Measurements from ENCODE around the gene TBC1D5.
"Not testable (repeated sequence)": the region's sequence is repeated elsewhere in the genome, so short reads cannot be mapped to it uniquely, and the experiment has no call there.

TBC1D5 gene

DNA sequence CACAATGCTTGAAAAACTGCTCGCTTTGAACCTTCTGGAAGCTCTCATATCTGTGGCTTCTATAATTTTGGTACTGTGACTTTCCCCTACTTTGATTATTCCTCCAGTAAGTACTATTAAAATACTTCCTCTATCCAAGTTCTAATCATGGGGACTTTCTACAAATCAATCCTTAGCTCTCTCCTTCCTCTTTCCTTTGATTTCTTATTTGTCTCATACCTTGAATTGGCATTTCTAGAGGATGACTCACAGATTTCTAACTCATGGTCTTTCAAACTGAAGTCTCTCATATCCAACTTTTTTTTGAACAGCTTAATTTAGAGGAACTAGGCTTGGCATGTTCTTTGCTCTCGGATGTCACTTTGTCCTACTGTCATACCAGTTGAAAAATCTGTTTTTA is 241.8 kb downstream of the TBC1D5 start:
- Mint-ChIP-seq H3K27ac (no peak overlapping the region), H3K4me3 (no peak overlapping the region), H3K4me1 (peaks cover 11% of the 10 kb centered on the region), H3K9me3 (no peaks in the 10 kb centered on the region), H3K36me3 (peaks cover 17% of the 10 kb centered on the region), H3K27me3 (no peaks in the 10 kb centered on the region)
- no peak for ATAC-seq

DNA sequence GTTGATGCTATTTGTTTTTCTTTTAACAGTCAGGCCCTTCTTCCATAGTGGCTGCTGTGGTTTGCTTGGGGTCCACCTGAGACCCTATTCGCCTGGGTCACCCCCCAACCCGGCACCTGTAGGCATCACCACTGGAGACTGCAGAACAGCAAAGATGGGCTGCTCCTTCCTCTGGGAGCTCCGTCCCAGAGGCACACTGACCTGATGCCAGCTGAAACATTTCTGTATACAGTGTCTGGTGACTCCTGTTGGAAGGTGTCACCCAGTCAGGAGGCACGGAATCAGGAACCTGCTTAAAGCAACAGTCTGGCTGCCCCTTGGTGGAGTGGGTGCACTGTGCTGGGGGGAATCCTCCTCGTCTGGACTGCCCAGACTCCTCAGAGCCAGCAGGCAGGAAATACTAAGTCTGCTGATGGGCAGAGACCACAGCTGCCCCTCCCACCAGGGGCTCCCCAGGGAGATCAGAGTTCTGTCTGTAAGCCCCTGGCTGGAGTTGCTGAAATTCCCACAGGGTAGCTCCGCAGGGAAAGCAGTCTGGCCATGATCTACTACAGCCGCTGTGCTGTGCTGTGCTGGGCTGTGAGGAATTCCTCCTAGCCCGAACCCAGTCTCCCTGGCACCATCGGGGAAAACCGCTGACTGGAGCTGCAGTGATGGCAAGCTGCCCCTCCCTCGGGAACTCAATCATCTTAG is 248.2 kb downstream of the TBC1D5 start:
- H3K36me3 Mint-ChIP-seq: peaks cover 62% of the 10 kb centered on the region
- ATAC-seq: no peak
- H3K9me3 Mint-ChIP-seq: peaks cover 7% of the 10 kb centered on the region

DNA sequence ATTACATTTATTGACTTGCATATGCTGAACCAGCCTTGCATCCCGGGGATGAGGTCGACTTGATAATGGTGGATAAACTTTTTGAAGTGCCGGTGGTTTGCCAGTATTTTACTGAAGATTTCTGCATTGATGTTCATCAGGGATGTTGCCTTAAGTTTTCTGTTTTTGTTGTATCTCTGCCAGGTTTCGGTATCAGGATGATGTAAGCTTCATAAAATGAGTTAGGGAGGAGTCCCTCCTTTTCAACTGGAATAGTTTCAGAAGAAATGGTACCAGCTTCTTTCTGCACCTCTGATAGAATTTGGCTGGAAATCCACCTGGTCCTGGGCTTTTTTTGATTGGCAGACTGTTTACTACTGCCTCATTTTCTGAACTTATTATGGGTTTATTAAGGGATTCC is 250.8 kb downstream of the TBC1D5 start:
- no peak overlapping the region for H3K27ac Mint-ChIP-seq
- peaks cover 6% of the 10 kb centered on the region for H3K4me1 Mint-ChIP-seq
- peaks cover 8% of the 10 kb centered on the region for H3K9me3 Mint-ChIP-seq
- H3K4me3 Mint-ChIP-seq: no peak overlapping the region
- no peaks in the 10 kb centered on the region for H3K27me3 Mint-ChIP-seq
- no peak for ATAC-seq
- peaks cover 69% of the 10 kb centered on the region for H3K36me3 Mint-ChIP-seq

More for the DNA sequence above, 248.2 kb downstream of the TBC1D5 start:
- H3K4me1 Mint-ChIP-seq: peaks cover 11% of the 10 kb centered on the region
- H3K4me3 Mint-ChIP-seq: no peak overlapping the region
- no peaks in the 10 kb centered on the region for H3K27me3 Mint-ChIP-seq
- H3K27ac Mint-ChIP-seq: no peak overlapping the region

DNA sequence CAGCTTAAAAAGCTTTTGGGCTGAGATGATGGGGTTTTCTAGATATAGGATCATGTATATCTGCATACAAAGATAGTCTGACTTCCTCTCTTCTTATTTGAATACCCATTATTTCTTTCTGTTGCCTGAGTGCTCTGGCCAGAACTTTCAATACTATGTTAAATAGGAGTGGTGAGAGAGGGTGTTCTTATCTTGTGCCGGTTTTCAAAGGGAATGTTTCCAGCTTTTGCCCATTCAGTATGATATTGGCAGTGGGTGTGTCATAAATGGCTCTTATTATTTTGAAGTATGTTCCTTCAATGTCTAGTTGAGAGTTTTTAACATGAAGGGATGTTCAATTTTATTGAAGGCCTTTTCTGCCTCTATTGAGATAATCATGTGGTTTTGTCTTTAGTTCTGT is 251.2 kb downstream of the TBC1D5 start:
- not testable (repeated sequence) for H3K4me3 Mint-ChIP-seq, H3K27me3 Mint-ChIP-seq, ATAC-seq, H3K27ac Mint-ChIP-seq, H3K9me3 Mint-ChIP-seq, H3K4me1 Mint-ChIP-seq
- H3K36me3 Mint-ChIP-seq: peaks cover 66% of the 10 kb centered on the region

DNA sequence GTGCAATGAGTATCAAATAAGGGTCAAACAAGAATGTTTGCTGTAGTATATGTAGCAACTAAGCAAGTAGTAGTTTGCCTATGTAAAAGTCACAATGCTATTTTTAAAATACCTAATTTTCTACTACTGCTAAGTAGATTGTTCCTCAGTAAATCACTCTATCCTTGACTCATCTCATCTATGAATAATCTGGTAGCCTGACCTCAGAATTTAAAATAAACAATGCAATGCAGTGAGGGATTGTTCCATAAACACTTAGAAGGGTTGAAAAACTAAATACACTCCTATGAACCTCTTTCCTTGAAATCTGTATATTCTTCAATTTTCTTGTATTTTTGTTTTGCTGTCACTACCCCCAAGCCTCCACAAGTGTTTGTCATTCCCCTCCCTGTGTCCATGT is 253.3 kb downstream of the TBC1D5 start:
- H3K36me3 Mint-ChIP-seq: peaks cover 59% of the 10 kb centered on the region
- peaks cover 8% of the 10 kb centered on the region for H3K9me3 Mint-ChIP-seq
- H3K4me1 Mint-ChIP-seq: no peaks in the 10 kb centered on the region
- H3K27me3 Mint-ChIP-seq: no peaks in the 10 kb centered on the region
- no peak overlapping the region for H3K27ac Mint-ChIP-seq
- ATAC-seq: no peak
- H3K4me3 Mint-ChIP-seq: no peak overlapping the region

DNA sequence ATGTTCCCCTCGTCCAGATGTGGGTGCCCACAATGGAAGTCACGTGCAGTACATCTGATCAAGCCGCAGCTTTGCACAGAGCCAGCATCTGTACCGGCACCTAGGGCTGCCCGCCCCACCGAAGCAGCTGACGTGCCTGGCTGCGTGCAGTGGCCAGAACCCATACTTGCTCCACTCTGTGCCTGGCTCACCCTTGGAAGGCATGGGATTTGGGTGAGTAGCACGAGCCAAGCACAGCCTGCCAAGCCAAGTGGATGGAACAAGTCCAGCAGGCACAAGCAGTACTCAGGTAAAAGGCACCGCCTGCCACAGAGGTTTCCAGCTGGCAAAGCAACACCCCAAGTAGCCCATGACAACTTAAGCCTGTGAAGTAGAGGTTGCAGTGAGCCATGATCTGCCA is 261.3 kb downstream of the TBC1D5 start:
- H3K27ac Mint-ChIP-seq: no peak overlapping the region
- H3K4me3 Mint-ChIP-seq: no peak overlapping the region
- H3K9me3 Mint-ChIP-seq: no peaks in the 10 kb centered on the region
- ATAC-seq: no peak
- H3K27me3 Mint-ChIP-seq: no peaks in the 10 kb centered on the region
- H3K36me3 Mint-ChIP-seq: peaks cover 21% of the 10 kb centered on the region
- no peaks in the 10 kb centered on the region for H3K4me1 Mint-ChIP-seq

DNA sequence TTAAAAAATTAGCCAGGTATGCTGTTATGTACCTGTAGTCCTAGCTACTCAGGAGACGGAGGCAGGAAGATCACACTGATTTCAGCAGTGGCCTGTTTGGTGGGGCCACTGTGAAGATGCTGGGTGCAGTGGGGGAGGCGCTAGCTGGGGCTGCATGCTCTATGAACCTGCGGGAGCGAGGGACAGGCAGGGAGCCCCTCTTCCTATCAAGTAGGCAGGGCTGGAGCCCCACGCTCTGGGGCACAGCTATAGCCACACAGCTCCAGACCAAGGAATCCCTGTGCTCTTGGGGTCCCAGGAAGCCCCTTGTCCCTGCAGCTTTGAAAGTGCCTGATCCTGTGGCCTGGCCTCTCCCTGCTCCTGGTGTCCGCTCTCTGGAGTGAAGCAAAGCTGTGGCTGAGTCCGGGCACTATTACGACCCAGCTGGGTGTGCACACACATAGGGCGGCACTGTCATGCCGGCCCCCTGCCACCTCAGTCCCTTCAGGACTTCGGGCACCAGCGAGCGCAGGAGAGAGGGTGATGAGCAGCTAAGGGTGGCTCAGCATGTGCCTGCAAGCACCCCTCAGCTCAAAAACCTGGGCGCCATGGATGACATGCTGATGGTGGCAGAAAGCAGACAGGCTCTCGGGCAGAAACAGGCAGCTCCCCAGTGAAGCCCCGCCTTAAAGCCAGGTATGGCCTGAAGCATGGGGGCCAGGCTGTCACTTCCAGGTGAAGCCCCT is 262.6 kb downstream of the TBC1D5 start:
- Mint-ChIP-seq H3K4me3 (no peak overlapping the region), H3K9me3 (no peaks in the 10 kb centered on the region), H3K4me1 (no peaks in the 10 kb centered on the region), H3K27ac (no peak overlapping the region), H3K27me3 (no peaks in the 10 kb centered on the region), H3K36me3 (peaks cover 29% of the 10 kb centered on the region)
- ATAC-seq: no peak

DNA sequence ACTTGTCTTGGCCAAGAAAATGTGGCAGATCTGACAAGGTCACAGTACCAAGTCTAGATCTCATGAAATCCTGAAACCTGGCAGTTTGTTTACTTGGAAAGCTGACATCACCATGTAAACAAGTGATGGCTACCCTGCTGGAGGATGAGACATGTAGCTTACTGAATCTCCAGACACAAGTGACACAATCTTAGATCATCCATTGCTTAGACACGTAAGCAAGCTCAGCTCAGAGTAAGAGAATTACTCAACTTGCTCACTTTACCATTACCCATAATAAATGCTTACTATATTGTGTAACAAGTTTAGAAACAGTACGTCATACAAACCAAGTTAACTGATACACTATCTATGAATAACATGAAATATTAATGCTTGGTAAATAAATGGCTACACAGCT is 263.8 kb downstream of the TBC1D5 start:
- ATAC-seq: no peak
- no peaks in the 10 kb centered on the region for H3K9me3 Mint-ChIP-seq

DNA sequence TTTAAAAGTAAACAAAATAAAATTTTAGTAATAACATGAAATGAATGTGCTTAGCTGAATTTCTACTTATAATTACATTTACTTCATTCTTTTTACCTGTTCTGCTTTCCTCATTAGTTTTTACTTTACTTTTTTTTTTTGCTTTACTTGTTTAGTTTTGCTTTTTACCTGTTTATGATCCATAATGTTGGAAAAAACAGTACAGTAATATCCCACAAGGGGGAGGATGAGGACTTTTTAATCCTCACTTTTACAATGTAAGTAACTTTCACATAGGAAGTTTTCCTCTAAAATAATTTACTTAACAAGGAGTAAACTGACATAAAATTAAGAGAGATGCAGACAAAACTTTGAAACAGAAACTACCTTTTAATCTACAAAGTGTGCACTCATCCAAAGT is 268.7 kb downstream of the TBC1D5 start:
- Mint-ChIP-seq H3K27me3 (no peaks in the 10 kb centered on the region), H3K9me3 (no peaks in the 10 kb centered on the region), H3K4me1 (no peaks in the 10 kb centered on the region), H3K27ac (no peak overlapping the region), H3K36me3 (peaks cover 25% of the 10 kb centered on the region), H3K4me3 (no peak overlapping the region)
- ATAC-seq: no peak

More for the DNA sequence above, 263.8 kb downstream of the TBC1D5 start:
- Mint-ChIP-seq H3K4me1 (no peaks in the 10 kb centered on the region), H3K27me3 (no peaks in the 10 kb centered on the region), H3K27ac (no peak overlapping the region), H3K4me3 (no peak overlapping the region), H3K36me3 (peaks cover 29% of the 10 kb centered on the region)

DNA sequence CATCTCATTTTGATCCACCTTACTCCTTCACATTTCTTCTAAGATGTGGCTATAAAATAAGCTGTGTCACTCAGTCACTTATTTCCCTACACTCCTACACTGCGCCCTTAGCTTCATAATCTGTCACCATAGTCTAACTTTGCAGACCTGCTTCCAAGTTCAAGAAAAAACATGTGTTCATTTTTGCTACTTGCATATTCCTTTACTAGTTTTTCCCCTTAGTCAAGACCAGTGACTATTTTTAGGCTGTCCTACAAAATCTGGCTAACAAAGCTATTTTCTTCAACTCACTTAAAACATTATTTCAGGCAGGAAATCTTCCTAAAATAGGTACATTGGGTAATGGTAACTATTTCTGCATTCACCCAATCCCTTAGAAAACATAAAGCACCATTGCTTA is 272.5 kb downstream of the TBC1D5 start:
- Mint-ChIP-seq H3K4me3 (no peak overlapping the region), H3K36me3 (peaks cover 23% of the 10 kb centered on the region), H3K4me1 (no peaks in the 10 kb centered on the region), H3K27ac (no peak overlapping the region), H3K27me3 (no peaks in the 10 kb centered on the region), H3K9me3 (no peaks in the 10 kb centered on the region)
- no peak for ATAC-seq

DNA sequence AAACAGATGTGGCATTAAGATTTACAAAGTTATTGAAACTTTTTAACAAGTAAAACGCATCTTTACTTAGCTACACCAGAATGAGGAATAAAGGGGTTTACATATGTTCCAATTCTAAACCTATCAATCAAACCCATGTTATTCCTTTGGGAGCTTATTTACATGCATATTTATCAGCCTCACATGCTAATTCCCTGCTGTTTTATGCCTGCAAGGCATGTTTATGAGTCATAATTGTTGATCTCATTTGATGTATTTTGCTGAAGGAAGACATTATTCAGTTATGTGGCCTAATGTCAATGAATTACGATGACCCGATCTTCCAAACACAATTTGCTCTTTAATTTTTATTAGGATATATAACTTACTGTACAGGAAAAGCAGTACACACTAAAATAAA is 272.9 kb downstream of the TBC1D5 start:
- peaks cover 27% of the 10 kb centered on the region for H3K36me3 Mint-ChIP-seq
- H3K4me3 Mint-ChIP-seq: no peak overlapping the region
- no peaks in the 10 kb centered on the region for H3K4me1 Mint-ChIP-seq
- no peaks in the 10 kb centered on the region for H3K9me3 Mint-ChIP-seq
- H3K27me3 Mint-ChIP-seq: no peaks in the 10 kb centered on the region
- no peak for ATAC-seq
- no peak overlapping the region for H3K27ac Mint-ChIP-seq

DNA sequence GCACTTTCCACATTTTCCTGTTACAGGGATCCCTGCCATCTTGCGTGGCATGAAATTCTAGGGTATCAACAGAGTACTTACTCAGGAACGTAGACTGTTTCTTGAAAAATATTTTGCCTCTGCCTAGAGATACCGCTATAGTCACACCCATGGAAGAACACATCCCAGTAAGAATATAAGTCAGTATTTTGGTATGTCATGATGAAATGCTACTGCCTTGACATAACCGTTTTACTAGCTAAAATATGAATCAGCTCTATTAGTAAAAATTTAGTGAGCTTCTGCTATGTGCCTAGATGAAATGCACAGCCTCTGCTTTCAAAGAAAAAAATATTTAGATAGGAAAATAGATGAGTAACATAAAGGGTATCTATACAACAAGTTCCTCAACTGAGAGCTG is 276.4 kb downstream of the TBC1D5 start:
- Mint-ChIP-seq H3K27ac (no peak overlapping the region), H3K36me3 (peaks cover 49% of the 10 kb centered on the region), H3K9me3 (no peaks in the 10 kb centered on the region), H3K4me3 (no peak overlapping the region), H3K4me1 (no peaks in the 10 kb centered on the region), H3K27me3 (no peaks in the 10 kb centered on the region)
- no peak for ATAC-seq

DNA sequence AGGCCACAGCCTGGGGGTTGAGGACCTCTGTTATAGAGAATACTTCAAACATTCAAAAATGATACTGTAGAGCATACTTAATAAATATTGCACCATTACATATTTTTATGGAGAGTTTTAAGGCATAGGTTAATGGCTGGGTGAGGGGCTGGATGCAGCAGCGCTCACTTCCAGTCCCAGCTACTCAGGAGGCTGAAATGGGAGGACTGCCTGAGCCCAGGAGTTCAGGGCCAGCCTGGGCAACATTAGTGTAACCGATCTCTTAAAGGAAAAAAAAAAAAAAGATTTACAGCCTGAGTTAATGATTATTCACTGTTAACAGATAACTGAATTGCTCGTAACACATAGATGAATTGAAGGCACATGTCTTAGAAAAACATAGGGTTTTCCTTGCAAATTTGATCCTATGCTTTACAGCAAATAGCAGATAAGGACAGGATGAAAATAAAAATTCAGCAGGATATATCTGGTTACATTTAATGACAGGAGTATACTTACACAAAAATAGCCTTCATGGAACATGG is 282.9 kb downstream of the TBC1D5 start:
- Mint-ChIP-seq H3K4me1 (no peaks in the 10 kb centered on the region), H3K27ac (no peak overlapping the region), H3K36me3 (peaks cover 68% of the 10 kb centered on the region), H3K27me3 (no peaks in the 10 kb centered on the region), H3K9me3 (no peaks in the 10 kb centered on the region), H3K4me3 (no peak overlapping the region)
- ATAC-seq: no peak

DNA sequence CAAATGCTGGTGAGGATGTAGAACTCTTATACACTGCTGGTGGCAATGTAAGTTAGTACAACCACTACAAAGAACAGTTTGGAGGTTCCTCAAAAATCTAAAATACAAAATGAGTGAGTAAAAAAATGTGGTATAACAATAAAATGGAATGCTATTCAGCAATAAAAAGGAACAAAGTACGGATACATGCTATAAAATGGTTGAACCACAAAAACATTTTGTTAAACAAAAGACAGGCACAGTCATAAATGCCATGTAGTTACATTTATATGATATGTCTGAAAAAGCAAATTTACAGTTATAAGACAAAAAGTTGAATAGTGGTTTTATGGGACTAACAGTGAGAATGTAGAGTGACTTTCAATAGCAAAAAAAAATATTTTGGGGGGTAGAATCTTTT is 285.8 kb downstream of the TBC1D5 start:
- H3K9me3 Mint-ChIP-seq: no peaks in the 10 kb centered on the region
- H3K27ac Mint-ChIP-seq: no peak overlapping the region
- H3K27me3 Mint-ChIP-seq: no peaks in the 10 kb centered on the region
- no peak overlapping the region for H3K4me3 Mint-ChIP-seq
- ATAC-seq: no peak
- H3K4me1 Mint-ChIP-seq: peaks cover 16% of the 10 kb centered on the region
- H3K36me3 Mint-ChIP-seq: peaks cover 71% of the 10 kb centered on the region

DNA sequence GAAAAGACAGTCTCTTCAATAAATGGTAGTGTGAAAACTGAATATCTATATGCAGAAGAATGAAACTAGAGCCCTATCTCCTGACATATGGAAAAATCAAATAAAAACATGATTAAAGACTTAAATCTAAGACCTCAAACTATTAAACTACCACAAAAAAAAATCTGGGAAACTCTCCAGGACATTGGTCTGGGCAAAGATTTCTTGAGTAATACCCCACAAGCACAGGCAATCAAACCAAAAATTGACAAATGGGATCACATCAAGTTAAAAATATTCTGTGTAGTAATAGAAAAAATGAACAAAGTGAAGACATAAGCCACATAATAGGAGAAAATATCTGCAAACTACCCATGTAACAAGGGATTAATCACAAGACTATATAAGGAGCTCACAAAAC is 286.4 kb downstream of the TBC1D5 start:
- peaks cover 21% of the 10 kb centered on the region for H3K4me1 Mint-ChIP-seq

DNA sequence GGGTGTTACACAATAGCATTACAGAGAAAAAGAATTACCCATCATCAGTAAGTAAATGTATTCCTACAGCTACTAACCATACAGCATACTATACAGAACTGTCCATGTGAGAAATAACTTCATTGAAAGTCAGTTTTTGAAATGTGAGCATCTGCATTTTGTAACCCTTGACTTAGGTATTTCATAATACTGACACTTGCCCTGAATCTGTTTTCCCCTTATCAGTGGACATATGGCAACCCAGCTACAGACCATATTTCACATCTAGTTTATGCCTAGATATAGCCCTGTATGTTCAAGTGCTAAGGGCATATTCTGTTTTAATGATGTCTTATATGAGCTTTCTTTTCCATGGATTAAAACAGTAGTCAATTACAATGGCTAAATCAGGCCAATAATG is 297.6 kb downstream of the TBC1D5 start:
- H3K36me3 Mint-ChIP-seq: peaks cover 48% of the 10 kb centered on the region
- no peak for ATAC-seq
- no peak overlapping the region for H3K4me3 Mint-ChIP-seq

More for the DNA sequence above, 286.4 kb downstream of the TBC1D5 start:
- Mint-ChIP-seq H3K27me3 (no peaks in the 10 kb centered on the region), H3K4me3 (no peak overlapping the region), H3K36me3 (peaks cover 74% of the 10 kb centered on the region), H3K27ac (no peak overlapping the region), H3K9me3 (no peaks in the 10 kb centered on the region)
- ATAC-seq: no peak

More for the DNA sequence above, 297.6 kb downstream of the TBC1D5 start:
- Mint-ChIP-seq H3K27me3 (no peaks in the 10 kb centered on the region), H3K4me1 (peaks cover 6% of the 10 kb centered on the region), H3K9me3 (peaks cover 4% of the 10 kb centered on the region), H3K27ac (no peak overlapping the region)

All from stimulated activated memory B cell treated with anti-CD40 and anti-IgM and Interleukin-4, amounts not matched to agents 10 μg/mL and 1 μg/mL and 100 μg/mL, for 72 hours (primary cell).